GM18505 (cell line): ENCODE results near the gene PLA2G15.
A peak's percentile ranks its signal among the peaks of the same experiment; 100 is the strongest.
"Not testable (repeated sequence)": the region's sequence is repeated elsewhere in the genome, so short reads cannot be mapped to it uniquely, and the experiment has no call there.

Source experiments
- ATAC-seq: cut with Tn5 transposase; IDR thresholded peaks from one replicate; pipeline ENCODE4 v1.9.1; 2021; ENCODE audit not compliant: unreplicated experiment
- POLR2A ChIP-seq: IDR thresholded peaks from 4 replicates; pipeline ENCODE4 v1.6.1; 2011; ENCODE audit warnings: borderline replicate concordance; ENCODE audit not compliant: insufficient read depth, insufficient read length; ENCODE audit errors: extremely low read depth

PLA2G15 gene

DNA sequence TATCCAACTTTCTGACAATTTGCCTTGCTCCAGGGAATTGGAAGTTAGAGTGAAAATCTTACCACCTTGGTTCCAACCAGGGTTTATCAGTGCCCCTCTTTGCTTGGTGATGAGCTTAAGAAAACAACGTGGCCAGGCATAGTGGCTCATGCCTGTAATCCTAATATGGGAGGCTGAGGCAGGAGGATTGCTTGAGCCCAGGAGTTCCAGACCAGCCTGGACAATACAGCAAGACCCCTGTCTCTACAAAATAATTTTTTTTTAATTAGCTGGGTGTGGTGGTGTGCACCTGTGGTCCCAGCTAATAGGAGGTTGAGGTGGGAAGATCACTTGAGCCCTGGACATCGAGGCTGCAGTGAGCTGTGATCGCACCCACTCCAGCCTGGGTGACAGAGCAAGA is 40.5 kb downstream of the PLA2G15 start:
- no peak for TF ChIP-seq POLR2A
- no peak for ATAC-seq

DNA sequence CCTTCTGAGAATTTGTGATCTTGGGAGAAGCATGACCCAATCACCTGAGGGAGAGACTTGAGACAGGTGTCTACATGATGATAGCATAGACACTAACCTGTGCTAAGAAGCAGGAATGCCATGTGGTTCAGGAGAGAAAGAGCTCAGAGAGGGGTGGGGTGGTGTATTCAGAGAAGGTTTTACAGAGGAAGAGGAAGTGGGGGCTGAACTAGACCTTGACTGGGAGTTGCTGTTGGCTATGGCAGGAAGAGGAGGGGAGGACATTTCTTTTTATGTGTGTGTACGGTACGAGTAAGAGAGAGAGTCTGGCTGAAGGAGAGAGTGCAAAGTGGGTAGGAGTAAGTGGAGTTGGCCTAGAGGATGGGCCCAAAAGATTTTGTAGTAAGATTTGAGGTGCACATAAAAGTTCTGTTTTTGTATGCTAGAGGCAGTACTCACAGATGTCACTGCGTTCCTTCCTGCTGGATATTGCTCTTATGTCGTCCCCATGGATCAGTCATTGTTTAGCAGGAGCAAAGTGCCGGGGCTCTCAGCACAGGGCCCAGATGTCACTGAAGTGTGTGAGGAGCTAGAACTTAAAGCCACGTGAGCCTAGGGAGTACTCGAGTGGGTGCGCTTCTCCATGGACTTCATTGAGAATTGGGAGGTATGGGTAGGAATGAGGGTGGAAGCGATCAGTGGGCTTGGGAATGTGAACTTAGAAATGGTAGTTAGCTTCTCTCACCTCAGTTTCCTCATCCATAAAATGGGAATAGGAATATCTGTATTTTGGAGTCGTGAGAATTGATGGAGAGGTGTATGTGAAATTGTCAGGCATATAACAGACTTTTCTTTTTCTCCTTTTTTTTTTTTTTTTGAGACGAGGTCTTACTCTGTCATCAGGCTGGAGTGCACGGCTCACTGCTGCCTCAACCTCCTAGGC is 41.2 kb downstream of the PLA2G15 start:
- ATAC-seq = no peak
- peak; percentile 40 for TF ChIP-seq POLR2A

DNA sequence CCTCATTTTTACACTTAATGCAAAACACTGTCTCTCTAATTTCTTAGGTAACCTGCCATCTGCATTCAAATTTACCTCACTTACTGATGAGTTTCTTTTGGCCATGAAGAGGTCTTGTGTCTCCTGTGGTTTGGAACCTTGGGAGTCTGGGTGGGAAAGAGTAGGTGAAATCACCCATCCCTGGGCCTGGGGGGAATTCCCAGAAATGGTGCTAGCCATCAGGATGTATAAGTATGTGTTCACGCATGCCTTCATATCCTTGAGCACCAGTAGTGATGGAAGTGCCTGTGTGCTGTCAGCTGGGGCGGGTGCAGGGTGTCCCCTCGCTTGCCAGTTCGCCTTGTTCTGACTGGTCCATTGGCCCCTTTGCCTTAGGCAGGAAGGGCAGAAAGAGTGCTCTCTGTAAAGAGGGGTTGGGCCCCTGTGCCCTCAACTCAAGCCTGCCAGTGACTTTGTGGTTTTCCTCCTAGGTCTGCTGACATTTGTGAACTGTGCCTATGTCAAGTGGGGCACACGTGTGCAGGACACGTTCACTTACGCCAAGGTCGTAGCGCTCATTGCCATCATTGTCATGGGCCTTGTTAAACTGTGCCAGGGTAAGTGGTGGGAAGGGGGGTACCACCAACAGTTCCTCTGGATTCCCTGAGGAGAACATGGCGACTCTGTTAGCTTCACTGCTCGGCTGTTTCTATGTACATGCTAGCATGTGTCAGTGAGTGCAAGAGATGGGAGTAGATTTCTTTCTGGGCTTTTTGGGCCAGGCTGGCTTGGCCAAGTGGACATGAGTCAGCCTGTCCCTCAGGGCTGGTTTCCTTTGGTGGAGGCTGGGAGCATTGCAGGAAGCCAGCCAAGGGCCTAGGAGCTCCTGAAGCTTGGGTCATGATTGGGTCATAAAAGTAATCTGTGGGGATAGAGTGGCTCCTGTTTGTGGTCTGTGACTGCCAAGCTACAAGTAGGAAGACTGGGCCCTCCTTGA is 42.4 kb downstream of the PLA2G15 start:
- no peak for ATAC-seq

DNA sequence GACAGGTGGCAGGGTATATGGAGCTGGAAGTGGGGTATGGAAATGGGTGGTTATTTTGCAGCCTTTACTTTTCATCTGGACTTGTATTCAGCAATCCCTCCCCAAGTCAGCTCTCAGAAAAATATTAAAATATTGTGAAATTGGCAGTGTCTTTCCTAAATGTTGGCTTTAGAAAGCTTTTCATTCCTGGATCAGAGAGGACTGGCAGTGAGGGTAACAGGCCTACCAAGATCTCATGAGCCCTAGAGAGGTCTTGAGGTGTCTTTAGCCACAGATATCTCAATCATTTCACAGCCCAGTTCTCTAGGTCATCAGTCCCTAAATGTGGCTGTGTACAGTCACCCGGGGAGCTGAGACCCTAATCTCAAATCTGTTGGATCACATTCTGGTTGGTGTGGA is 43.1 kb downstream of the PLA2G15 start:
- no peak for TF ChIP-seq POLR2A
- ATAC-seq = no peak

More for the DNA sequence above, 42.4 kb downstream of the PLA2G15 start:
- no peak for TF ChIP-seq POLR2A

DNA sequence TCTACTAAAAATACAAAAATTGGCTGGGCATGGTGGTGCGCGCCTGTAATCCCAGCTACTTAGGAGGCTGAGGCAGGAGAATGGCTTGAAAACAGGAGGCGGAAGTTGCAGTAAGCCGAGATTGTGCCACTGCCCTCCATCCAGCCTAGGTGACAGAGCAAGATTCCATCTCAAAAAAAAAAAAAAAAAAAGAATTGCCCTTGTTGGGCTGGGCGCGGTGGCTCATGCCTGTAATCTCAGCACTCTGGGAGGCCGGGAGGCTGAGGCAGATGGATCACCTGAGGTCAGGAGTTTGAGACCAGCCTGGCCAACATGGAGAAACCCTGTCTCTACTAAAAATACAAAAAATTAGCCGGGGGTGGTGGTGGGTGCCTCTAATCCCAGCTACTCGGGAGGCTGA is 43.6 kb downstream of the PLA2G15 start:
- ATAC-seq = not testable (repeated sequence)

DNA sequence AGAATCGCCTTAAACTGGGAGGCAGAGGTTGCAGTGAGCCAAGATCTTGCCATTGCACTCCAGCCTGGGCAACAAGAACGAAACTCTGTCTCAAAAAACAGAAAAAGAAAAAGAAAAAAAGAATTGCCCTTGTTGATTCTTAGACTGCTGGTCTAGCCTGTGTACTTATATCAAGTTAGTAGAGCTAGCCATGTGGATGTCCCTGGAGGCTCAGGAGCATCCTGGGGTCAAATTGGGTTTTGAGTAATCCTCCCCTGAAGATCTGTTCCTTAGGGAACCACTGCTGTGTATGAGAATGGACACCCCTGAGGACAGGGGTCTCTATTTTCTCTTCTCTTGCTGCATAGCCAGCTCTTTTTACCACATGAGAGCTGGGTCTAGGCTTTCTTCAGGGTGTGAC is 44.0 kb downstream of the PLA2G15 start:
- no peak for ATAC-seq
- no peak for TF ChIP-seq POLR2A

DNA sequence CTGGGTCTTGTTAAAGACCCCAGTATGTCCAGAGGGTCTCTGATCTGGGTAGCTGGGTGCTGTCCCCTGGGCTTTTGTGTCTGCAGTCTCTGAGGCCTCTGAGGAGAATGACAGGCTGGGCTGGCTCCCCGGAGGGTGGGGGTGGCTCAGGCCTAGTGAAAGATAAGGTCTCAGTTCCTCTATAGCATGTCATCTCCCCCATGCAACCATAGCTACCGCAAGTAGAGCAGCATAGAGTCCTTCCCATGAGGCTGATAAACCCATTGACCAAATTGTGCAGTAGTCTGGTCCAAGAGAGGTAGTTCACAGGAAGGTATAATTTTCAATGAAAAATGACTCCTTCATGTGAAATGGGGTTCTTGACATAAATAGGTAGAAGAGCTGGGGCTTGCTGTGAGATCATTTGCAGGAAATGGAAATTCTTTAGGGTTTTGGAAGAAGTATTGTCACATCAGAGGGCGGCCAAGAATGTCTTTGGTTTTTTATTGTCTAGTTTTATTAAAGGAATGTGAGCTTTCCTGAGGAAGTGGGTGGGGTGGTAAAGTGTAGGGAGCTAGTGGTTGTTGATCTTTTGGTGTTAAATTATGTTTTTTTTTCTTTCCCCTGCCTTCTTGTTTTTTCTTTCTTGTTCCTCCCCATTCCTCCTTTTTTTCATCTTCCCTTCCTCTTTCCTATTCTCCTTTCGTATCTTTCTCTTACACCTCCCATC is 44.6 kb downstream of the PLA2G15 start:
- peak; percentile 64 for ATAC-seq
- peak; percentile 42 for TF ChIP-seq POLR2A

DNA sequence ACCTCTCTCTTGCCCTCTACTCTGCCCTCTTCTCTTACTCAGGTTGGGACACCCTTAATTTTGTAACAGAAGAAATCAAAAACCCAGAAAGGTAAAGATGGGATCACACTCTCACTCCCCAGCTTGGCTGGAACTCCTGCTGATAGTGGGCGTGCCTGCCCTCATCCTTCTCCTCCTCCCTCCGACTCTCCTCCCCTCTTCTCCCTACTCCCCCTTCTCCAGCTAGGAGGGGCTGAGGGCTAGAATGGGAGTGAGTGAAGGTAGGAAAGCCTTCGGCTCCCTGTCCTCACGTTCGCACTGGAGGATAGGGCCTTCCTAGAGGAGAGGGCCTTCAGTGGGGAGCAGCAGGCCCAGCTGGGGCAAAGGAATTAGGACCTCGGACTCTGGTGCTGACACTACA is 45.3 kb downstream of the PLA2G15 start:
- no peak for ATAC-seq

DNA sequence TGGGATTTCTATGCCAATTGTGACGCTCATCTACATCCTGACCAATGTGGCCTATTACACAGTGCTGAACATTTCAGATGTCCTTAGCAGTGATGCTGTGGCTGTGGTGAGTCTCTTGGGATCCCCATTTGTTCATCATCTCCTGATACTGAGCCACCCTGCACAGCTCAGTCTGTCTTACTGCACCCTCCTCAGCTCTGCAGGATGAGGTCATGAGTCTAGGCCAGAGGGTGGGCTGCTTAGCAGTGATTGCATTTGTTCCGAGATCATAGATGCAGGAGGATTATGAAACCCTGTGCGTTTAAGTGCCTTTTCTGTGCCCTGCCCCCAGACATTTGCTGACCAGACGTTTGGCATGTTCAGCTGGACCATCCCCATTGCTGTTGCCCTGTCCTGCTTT is 46.1 kb downstream of the PLA2G15 start:
- TF ChIP-seq POLR2A = no peak
- ATAC-seq = no peak

More for the DNA sequence above, 45.3 kb downstream of the PLA2G15 start:
- no peak for TF ChIP-seq POLR2A

DNA sequence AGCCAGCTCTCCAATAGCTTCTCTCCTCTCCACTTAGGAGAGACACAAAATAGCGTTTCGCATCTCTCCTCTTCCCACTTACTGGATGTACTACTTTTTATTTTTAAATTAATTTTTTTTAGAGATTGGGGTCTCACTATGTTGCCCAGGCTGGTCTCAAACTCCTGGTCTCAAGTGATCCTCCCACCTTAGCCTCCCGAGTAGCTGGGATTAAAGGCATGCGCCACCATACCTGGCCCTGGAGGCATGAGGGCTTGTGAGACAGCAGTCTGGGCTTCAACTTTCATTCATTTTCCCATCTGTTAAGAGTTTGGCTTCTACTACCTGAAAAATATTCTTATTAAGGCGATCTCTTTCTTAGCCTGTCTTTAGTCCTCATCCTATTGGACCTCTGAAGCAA is 47.3 kb downstream of the PLA2G15 start:
- no peak for TF ChIP-seq POLR2A
- no peak for ATAC-seq

DNA sequence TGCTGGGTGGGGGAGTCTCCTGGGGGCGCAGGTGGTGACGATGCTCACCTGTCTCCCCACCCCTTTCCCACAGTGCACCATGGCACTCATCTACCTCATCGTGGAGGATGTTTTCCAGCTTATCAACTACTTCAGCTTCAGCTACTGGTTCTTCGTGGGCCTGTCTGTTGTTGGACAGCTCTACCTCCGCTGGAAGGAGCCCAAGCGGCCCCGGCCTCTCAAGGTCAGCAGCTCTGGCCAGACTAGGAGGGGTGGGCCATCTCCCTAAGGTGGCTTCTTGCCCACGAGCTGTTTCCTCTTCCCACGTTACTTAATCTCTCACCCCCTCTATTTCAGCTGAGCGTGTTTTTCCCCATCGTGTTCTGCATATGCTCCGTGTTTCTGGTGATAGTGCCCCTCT is 51.1 kb downstream of the PLA2G15 start:
- ATAC-seq = no peak
- TF ChIP-seq POLR2A = peak; percentile 28

DNA sequence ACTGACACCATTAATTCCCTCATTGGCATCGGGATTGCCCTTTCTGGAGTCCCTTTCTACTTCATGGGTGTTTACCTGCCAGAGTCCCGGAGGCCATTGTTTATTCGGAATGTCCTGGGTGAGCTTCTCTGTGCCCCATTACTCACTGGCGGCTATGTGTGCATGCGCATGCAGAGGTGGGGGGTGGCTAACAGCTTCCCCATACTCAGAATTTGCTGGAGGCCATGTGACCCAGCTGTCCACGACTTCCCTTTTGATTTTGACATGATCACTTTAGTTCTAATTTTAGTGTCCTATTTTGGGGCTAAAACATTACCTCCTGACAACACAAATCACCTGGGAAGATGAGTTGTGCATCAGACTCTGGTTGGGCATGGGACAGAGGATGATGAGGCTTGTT is 51.5 kb downstream of the PLA2G15 start:
- no peak for ATAC-seq
- TF ChIP-seq POLR2A = no peak

DNA sequence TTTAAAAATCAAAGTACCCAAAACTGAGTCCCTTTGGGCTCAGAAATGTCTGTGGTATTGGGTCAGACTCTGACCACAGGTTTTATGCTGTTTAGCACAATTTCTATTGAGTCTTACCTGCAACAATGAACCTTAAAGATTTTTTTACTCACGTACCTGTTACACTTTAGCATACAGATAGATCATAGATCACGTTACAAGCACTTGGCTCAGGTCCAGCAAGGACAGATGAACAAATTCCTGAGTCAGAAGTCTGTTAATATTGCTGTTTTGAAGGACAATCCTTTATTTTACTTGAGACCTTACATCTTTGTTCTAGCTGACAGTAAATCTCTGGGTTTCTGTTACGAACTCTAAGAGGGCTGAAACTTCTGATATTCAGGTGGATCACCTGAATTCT is 52.7 kb downstream of the PLA2G15 start:
- no peak for TF ChIP-seq POLR2A
- no peak for ATAC-seq
